Panc1 (cell line): ENCODE measurements around the gene ANAPC1. TPM values are rescaled to one million over a fixed set of nuclear protein-coding genes. Genes with fewer than 3 reads are reported as not detected.

Experiments
- microRNA-seq: library from miRNA; unstranded; fragments of <30 nt; microRNA quantifications from one replicate; pipeline ENCODE4 v1.1.0, GENCODE V29; 2020; ENCODE audit not compliant: unreplicated experiment
- total RNA-seq: library from RNA; stranded (reverse); gene quantifications from one replicate; pipeline ENCODE4 v1.2.1, GENCODE V29; 2021; ENCODE audit not compliant: unreplicated experiment

ANAPC1 gene
- total RNA-seq, 1 experiment from 2014 or later: 75.1 TPM

Small RNA genes within 50 kb of the gene (microRNA-seq; reads per million reads assigned to microRNA genes)
- gene MIR4771-2: not detected

Other genes with a start within 250 kb of the ANAPC1 start
- 14.5 TPM for gene MERTK, start 14.4 kb upstream of the ANAPC1 start, total RNA-seq
- 22.8 TPM for gene TMEM87B, start 171.1 kb upstream of the ANAPC1 start, total RNA-seq